Head of caudate nucleus (tissue), 42 donors: ENCODE results near the gene MRPS25.
A peak's percentile ranks its signal among the peaks of the same experiment; 100 is the strongest.

Experiments used
- DNase-seq, 42 donors: peaks; one replicate each; pipeline versions ENCODE4 v3.0.0 to v3.0.0-alpha.2; 2020 to 2021; ENCODE audit warnings: mixed read lengths in 7 of 42
- intact Hi-C: fragments of 100-400 bp; cut with DNase I; formaldehyde crosslinking; loops from one replicate; pipeline ENCODE4 v1.15.0; 2022

The MRPS25 gene

GRCh38 chr3:15052335-15053242 lies 12.5 kb downstream of the MRPS25 start:
- DNase-seq: no peak
- intact Hi-C loops: no loop called here

- intact Hi-C loops: no loop called here
- DNase-seq: peak in 23 of 42 donors; percentile 7 to 57 (median 26)
Observed at GRCh38 chr3:15051531-15051930, 13.6 kb downstream of the MRPS25 start.

GRCh38 chr3:15050405-15051092 lies 14.6 kb downstream of the MRPS25 start:
- intact Hi-C loops: no loop called here
- peak in 3 of 42 donors; percentile 18 to 40 (median 37) for DNase-seq

GRCh38 chr3:15049584-15049983 lies 15.5 kb downstream of the MRPS25 start:
- intact Hi-C loops: no loop called here
- no peak for DNase-seq

- intact Hi-C loops: no loop called here
Observed at GRCh38 chr3:15045667-15046066, 19.4 kb downstream of the MRPS25 start.

GRCh38 chr3:15044326-15044725 lies 20.8 kb downstream of the MRPS25 start:
- DNase-seq: no peak
- intact Hi-C loops: no loop called here

More at GRCh38 chr3:15045667-15046066, 19.4 kb downstream of the MRPS25 start:
- DNase-seq: no peak

- intact Hi-C loops: no loop called here
- peak in 2 of 42 donors; percentile 10 to 33 for DNase-seq
Observed at GRCh38 chr3:15043408-15044171, 21.5 kb downstream of the MRPS25 start.

- no peak for DNase-seq
- intact Hi-C loops: no loop called here
Observed at GRCh38 chr3:15042936-15043335, 22.2 kb downstream of the MRPS25 start.

GRCh38 chr3:15041950-15042349 lies 23.2 kb downstream of the MRPS25 start:
- DNase-seq: no peak
- intact Hi-C loops: no loop called here

- no peak for DNase-seq
- intact Hi-C loops: no loop called here
Observed at GRCh38 chr3:15040844-15041243, 24.3 kb downstream of the MRPS25 start.

GRCh38 chr3:15038306-15038705 lies 26.8 kb downstream of the MRPS25 start:
- DNase-seq: no peak
- intact Hi-C loops: no loop called here

- DNase-seq: no peak
- intact Hi-C loops: no loop called here
Observed at GRCh38 chr3:15033103-15033502, 32.0 kb downstream of the MRPS25 start.

GRCh38 chr3:15032650-15033049 lies 32.5 kb downstream of the MRPS25 start:
- intact Hi-C loops: no loop called here
- no peak for DNase-seq

GRCh38 chr3:15029625-15030024 lies 35.5 kb downstream of the MRPS25 start:
- DNase-seq: no peak
- intact Hi-C loops: no loop called here

- no peak for DNase-seq
- intact Hi-C loops: no loop called here
Observed at GRCh38 chr3:15023719-15024118, 41.4 kb downstream of the MRPS25 start.

GRCh38 chr3:15023249-15023648 lies 41.9 kb downstream of the MRPS25 start:
- DNase-seq: no peak

GRCh38 chr3:15017191-15017590 lies 47.9 kb downstream of the MRPS25 start:
- intact Hi-C loops: no loop called here
- DNase-seq: no peak

More at GRCh38 chr3:15023249-15023648, 41.9 kb downstream of the MRPS25 start:
- intact Hi-C loops: no loop called here

GRCh38 chr3:15015456-15015855 lies 49.7 kb downstream of the MRPS25 start:
- intact Hi-C loops: no loop called here
- peak in 2 of 42 donors; percentile 9 to 50 for DNase-seq

GRCh38 chr3:15014606-15015328 lies 50.3 kb downstream of the MRPS25 start:
- no peak for DNase-seq
- intact Hi-C loops: no loop called here
